Adrenal gland (tissue), 12 donors: Measurements from ENCODE around the gene DIS3L. TPM values are rescaled to one million over a fixed set of nuclear protein-coding genes. Genes with fewer than 3 reads are reported as not detected.
A peak's percentile ranks its signal among the peaks of the same experiment; 100 is the strongest.

Experiments
- DNase-seq, 7 donors: peaks; one replicate each; pipeline ENCODE4 v3.0.0-alpha.2; 2019 to 2020
- H3K27ac ChIP-seq, 5 donors: fragments of 200-600 bp; sonication (generic) in 4 of 5; 1 replicate in 3 of 5; 2 replicates in 2 of 5; pipeline versions ENCODE4 v1.5.1 to v1.8.0; 2016 to 2020; ENCODE audit warnings: mild to moderate bottlenecking in 1 of 5
- H3K27me3 ChIP-seq: fragments of 200-600 bp; 2 replicates; pipeline ENCODE4 v1.8.0; 2021
- H3K36me3 ChIP-seq, 2 donors: fragments of 200-600 bp; replicated peaks in 1 of 2; 1 replicate in 1 of 2; 2 replicates in 1 of 2; pipeline versions ENCODE4 v1.5.1 to v1.8.0; 2018 to 2022
- H3K4me1 ChIP-seq, 2 donors: fragments of 200-600 bp; replicated peaks in 1 of 2; 1 replicate in 1 of 2; 2 replicates in 1 of 2; pipeline versions ENCODE4 v1.5.1 to v1.8.0; 2018 to 2021
- H3K4me3 ChIP-seq, 4 donors: fragments of 200-600 bp; sonication (generic) in 3 of 4; one replicate each; pipeline ENCODE4 v1.5.1; 2016 to 2018
- H3K9me3 ChIP-seq, 3 donors: fragments of 200-600 bp; sonication (generic) in 1 of 3; replicated peaks in 1 of 3; 1 replicate in 2 of 3; 2 replicates in 1 of 3; pipeline versions ENCODE4 v1.5.1 to v1.8.0; 2016 to 2021
- POLR2A ChIP-seq, 2 donors: fragments of 450-650 bp; IDR thresholded peaks; one replicate each; pipeline ENCODE4 v1.6.1; 2017; ENCODE audit warnings: antibody characterized with exemption in 2 of 2, mild to moderate bottlenecking in 2 of 2, moderate library complexity in 1 of 2
- WGBS, 4 donors: extraction: QIAGEN DNeasy Blood & Tissue Kit in 2 of 4; methylation state at CpG; one replicate each; pipeline versions ENCODE4 v1.1.5 to v1.1.7; 2013 to 2017; 5-methylcytosine and 5-hydroxymethylcytosine counted together
- intact Hi-C, 2 donors: fragments of 100-400 bp; cut with DNase I; formaldehyde crosslinking; loops; one replicate each; pipeline versions ENCODE4 v1.14.1 to v1.15.0; 2022 to 2023
- polyA plus RNA-seq, 3 donors: library from polyadenylated mRNA; stranded (reverse); fragments of 200-250 nt in 2 of 3; fragments of 350-450 nt in 1 of 3; fragmentation: Illumina TruSeq in 1 of 3; extraction: RNeasy Lipid Tissue Mini Kit (QIAGEN cat#74804) in 1 of 3; gene quantifications; one replicate each; pipeline ENCODE4 v1.2.3, GENCODE V29; 2013 to 2014
- total RNA-seq, 9 donors: library from RNA; depleted of rRNA in 4 of 9; stranded (reverse); fragments of >200 nt in 4 of 9; fragments of 120-200 nt in 1 of 9; fragmentation: NEBNext Ultra II Directional in 1 of 9; extraction: Animal tissue kit (Norgen Biotek cat#: 25700) in 1 of 9; gene quantifications; one replicate each; pipeline versions ENCODE4 v1.1.0 to v1.2.4, GENCODE V29; 2013 to 2023
- TF ChIP-seq, protein P1 (sequence below), 6 experiments: fragments of 450-650 bp in 4 of 6; fragments of 200-600 bp in 2 of 6; sonication (generic) in 1 of 6; IDR thresholded peaks; 1 replicate in 5 of 6; 2 replicates in 1 of 6; pipeline versions ENCODE4 v1.5.1 to v1.8.0; 2016 to 2021; ENCODE audit warnings: antibody characterized with exemption in 6 of 6, mild to moderate bottlenecking in 2 of 6, moderate library complexity in 1 of 6
- donor health status: healthy with polysubstance abuse.
- donor health status: Bipolar disorder and iron deficiency.
- donor health status: DM: yes; HTN: yes; CAD: no.
- donor health status: DM: no; HTN: no; CAD: no.
- donor health status: DM: no; HTN: no; CAD: no.
- donor health status: DM: yes; HTN: yes; CAD: no.

Gene DIS3L
- total and polyA plus RNA-seq, 12 donors = 11.3 to 67.2 (median 39.9) TPM

DNA sequence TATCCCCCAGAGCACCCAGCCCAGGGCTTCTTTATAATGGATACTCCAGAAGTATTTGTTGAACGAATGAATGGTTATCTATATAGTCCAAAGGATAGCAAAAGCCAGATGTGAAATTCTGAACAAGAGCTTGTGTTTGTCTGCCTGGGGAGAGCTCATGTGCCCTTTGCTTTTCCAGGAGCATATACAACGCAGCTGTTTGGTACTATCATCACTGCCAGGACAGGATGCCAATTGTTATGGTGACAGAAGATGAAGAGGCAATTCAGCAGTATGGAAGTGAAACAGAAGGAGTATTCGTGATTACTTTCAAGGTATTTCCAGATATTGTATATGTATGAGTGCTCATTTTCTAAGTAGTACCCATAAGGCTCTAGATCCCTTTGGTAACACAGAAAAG, 15.2 kb downstream of the DIS3L start:
- peaks cover 0 to 11% of the 10 kb centered on the region in 2 donors for H3K4me1 ChIP-seq
- H3K9me3 ChIP-seq = no peaks in the 10 kb centered on the region
- no peak overlapping the region for H3K27ac ChIP-seq
- peaks cover 0 to 37% of the 10 kb centered on the region in 2 donors for H3K36me3 ChIP-seq
- no peak for DNase-seq
- intact Hi-C loops = no loop called here
- no peaks in the 10 kb centered on the region for H3K27me3 ChIP-seq
- TF ChIP-seq POLR2A (IDR thresholded peaks at IDR 0.05) = no peak
- TF ChIP-seq, protein P1, sequence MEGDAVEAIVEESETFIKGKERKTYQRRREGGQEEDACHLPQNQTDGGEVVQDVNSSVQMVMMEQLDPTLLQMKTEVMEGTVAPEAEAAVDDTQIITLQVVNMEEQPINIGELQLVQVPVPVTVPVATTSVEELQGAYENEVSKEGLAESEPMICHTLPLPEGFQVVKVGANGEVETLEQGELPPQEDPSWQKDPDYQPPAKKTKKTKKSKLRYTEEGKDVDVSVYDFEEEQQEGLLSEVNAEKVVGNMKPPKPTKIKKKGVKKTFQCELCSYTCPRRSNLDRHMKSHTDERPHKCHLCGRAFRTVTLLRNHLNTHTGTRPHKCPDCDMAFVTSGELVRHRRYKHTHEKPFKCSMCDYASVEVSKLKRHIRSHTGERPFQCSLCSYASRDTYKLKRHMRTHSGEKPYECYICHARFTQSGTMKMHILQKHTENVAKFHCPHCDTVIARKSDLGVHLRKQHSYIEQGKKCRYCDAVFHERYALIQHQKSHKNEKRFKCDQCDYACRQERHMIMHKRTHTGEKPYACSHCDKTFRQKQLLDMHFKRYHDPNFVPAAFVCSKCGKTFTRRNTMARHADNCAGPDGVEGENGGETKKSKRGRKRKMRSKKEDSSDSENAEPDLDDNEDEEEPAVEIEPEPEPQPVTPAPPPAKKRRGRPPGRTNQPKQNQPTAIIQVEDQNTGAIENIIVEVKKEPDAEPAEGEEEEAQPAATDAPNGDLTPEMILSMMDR (IDR thresholded peaks at IDR 0.05) = no peak
- H3K4me3 ChIP-seq = no peak overlapping the region
- WGBS, 4 donors = 91 to 98% (median 93%) methylated on average over 3 of the region's 3 CpGs

GRCh38 chr15:66309828-66310227, 16.5 kb downstream of the DIS3L start:
- intact Hi-C loops = no loop called here
- Histone ChIP-seq H3K4me1 (peaks cover 0 to 11% of the 10 kb centered on the region in 2 donors), H3K4me3 (no peak overlapping the region), H3K27me3 (no peaks in the 10 kb centered on the region), H3K36me3 (peaks cover 0 to 47% of the 10 kb centered on the region in 2 donors), H3K27ac (no peak overlapping the region), H3K9me3 (no peaks in the 10 kb centered on the region)
- no peak for TF ChIP-seq POLR2A (IDR thresholded peaks at IDR 0.05)
- TF ChIP-seq, protein P1 (IDR thresholded peaks at IDR 0.05) = no peak
- 83 to 90% (median 87%) methylated on average over 3 of the region's 3 CpGs for WGBS, 4 donors
- no peak for DNase-seq

GRCh38 chr15:66310786-66311185, 17.4 kb downstream of the DIS3L start:
- TF ChIP-seq POLR2A (IDR thresholded peaks at IDR 0.05) = no peak
- TF ChIP-seq, protein P1 (IDR thresholded peaks at IDR 0.05) = no peak
- 63 to 77% (median 69%) methylated on average over 2 of the region's 2 CpGs for WGBS, 4 donors
- intact Hi-C loops = no loop called here
- no peaks in the 10 kb centered on the region for H3K9me3 ChIP-seq
- H3K27ac ChIP-seq = no peak overlapping the region
- H3K4me1 ChIP-seq = peaks cover 0 to 11% of the 10 kb centered on the region in 2 donors
- H3K27me3 ChIP-seq = no peaks in the 10 kb centered on the region
- peak in 2 of 7 donors; percentile 7 to 21 for DNase-seq
- peaks cover 0 to 55% of the 10 kb centered on the region in 2 donors for H3K36me3 ChIP-seq
- no peak overlapping the region for H3K4me3 ChIP-seq

DNA sequence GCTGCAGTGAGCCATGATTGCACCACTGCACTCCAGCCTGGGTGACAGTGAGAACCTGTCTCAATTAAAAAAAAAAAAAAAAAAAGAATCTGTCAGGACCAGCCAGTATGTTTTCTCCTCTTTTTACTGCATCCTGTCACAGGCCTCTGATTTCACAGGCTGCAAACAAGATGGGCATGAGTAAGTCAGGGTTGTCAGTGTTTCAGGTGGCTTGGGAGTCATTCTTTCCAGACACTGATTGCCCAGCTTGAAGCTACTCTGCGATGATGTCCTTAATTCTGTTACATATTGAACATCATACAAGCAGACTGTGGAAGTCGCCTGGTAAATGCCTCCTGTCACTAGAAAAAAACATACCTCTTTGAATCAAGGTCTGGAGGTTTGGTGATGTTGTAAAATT, 18.8 kb downstream of the DIS3L start:
- Histone ChIP-seq H3K27me3 (no peaks in the 10 kb centered on the region), H3K27ac (no peak overlapping the region), H3K9me3 (no peaks in the 10 kb centered on the region), H3K4me3 (no peak overlapping the region), H3K36me3 (peaks cover 0 to 55% of the 10 kb centered on the region in 2 donors), H3K4me1 (peaks cover 0 to 11% of the 10 kb centered on the region in 2 donors)
- intact Hi-C loops = no loop called here
- DNase-seq = no peak
- 88 to 97% (median 94%) methylated on average over 2 of the region's 2 CpGs for WGBS, 4 donors
- TF ChIP-seq, protein P1 (IDR thresholded peaks at IDR 0.05) = no peak
- no peak for TF ChIP-seq POLR2A (IDR thresholded peaks at IDR 0.05)
